ENCODE data around the gene BTBD1. TPM values are rescaled to one million over a fixed set of nuclear protein-coding genes. Genes with fewer than 3 reads are reported as not detected.

Gene BTBD1
- 10 to 100 TPM; 62.3 to 73.4 TPM for total RNA-seq

DNA sequence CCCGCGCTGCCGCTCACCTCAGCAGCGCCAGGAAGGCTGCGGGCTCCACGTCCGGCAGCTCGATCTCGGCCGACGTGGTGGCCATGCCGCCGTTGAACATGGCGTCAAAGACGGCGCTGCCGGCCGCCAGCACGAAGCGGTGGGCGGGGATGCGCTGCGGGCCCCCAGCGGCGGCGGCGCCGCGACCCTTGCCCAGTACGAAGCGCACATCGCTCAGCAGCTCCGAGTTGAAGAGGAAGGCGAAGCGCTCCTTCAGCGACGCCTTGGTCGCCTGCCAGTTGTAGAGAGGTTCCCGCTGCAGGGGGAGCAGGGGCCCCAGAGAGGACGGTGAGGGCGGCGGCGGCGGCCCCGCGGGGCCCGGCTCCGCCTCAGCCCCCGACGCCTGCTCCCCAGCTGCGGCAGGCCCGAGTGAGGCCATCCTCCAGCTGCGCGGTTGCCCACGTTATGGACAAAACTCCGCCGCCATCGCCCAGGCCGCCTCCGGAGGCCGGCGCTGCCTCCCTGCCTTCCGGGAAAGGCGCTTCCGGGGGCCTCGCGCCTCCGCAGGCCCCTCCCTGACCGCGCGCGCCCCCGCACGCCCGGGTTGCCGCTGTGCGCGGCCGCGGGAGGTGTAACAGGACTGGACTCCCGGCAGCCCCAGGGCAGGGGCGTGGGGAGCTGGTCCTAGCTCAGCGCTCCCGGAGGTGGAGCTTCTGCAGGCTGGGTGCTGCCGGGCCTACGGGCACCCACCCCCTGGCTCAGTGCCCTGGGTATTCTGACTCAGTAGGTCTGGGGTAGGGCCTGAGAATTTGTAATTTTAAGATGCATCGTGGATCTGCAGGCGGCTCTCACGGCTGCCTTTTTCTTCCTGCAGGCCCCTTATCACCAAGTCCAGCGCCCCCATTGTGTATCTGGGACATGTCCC lies at the start of gene BTBD1:
Gene BTBD1, minus strand, starts transcription at position 519 of the 904 bp plus-strand sequence. Its CDS starts 101 bp downstream, at position 418.
- no peaks in the 10 kb centered on the region for H3K36me3 ChIP-seq
- DNase-seq (ENCODE audit: low spot score) (peak; percentile 90), ATAC-seq (ENCODE audit: insufficient number of reproducible peaks, low FRiP score, low read depth) (peak; percentile 91)
- peak within 1 kb of the TSS; percentile 90 to 95 for H3K27ac ChIP-seq
- peaks cover 28 to 48% of the 10 kb centered on the region in 2 donors for H3K4me1 ChIP-seq (ENCODE audit: control insufficient read depth in 1 of 2, low read depth in 2 of 2)
- H3K27me3 ChIP-seq (replicated peaks; ENCODE audit: insufficient read depth), result no peaks in the 10 kb centered on the region
- no peak for TF ChIP-seq CTCF (IDR thresholded peaks at IDR 0.05)
- peak within 1 kb of the TSS; percentile 76 for H3K4me3 ChIP-seq
- no peaks in the 10 kb centered on the region for H3K9me3 ChIP-seq

- Histone ChIP-seq H3K4me1 (ENCODE audit: control insufficient read depth in 1 of 2, low read depth in 2 of 2) (no peaks in the 10 kb centered on the region), H3K27ac (no peak overlapping the region), H3K9me3 (no peaks in the 10 kb centered on the region), H3K36me3 (peaks cover 10% of the 10 kb centered on the region), H3K27me3 (replicated peaks; ENCODE audit: insufficient read depth) (no peaks in the 10 kb centered on the region), H3K4me3 (no peak overlapping the region)
- TF ChIP-seq CTCF (IDR thresholded peaks at IDR 0.05), result no peak
- ATAC-seq (ENCODE audit: insufficient number of reproducible peaks, low FRiP score, low read depth) (no peak), DNase-seq (ENCODE audit: low spot score) (no peak)
These were observed 48.9 kb upstream of the BTBD1 start for GRCh38 chr15:83115831-83116565.

DNA sequence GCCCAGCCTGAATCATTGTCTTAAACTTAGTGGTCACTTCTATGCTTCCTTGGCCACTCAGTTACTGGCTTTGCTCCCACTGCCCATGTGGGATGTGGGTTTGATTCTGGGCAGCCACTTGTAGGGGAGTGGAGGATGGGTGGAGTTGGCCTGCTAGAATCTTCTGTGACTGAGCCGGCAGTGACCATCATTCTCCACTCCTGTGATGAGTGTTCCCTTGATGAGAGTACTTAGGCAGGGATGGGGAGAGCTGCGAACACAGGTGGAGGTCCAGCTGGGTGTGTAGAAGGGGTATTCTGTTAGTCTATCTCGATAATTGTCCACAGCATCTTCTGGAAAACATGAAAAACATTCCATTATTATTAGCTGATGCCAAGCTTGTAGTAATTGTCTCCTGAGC lies 48.4 kb upstream of the BTBD1 start:
- no peaks in the 10 kb centered on the region for H3K4me1 ChIP-seq (ENCODE audit: control insufficient read depth in 1 of 2, low read depth in 2 of 2)
- H3K27ac ChIP-seq, result no peak overlapping the region
- no peak for TF ChIP-seq CTCF (IDR thresholded peaks at IDR 0.05)
- no peak overlapping the region for H3K4me3 ChIP-seq
- no peak for DNase-seq (ENCODE audit: low spot score)
- no peak for ATAC-seq (ENCODE audit: insufficient number of reproducible peaks, low FRiP score, low read depth)
- no peaks in the 10 kb centered on the region for H3K27me3 ChIP-seq (replicated peaks; ENCODE audit: insufficient read depth)
- H3K36me3 ChIP-seq, result peaks cover 10% of the 10 kb centered on the region
- H3K9me3 ChIP-seq, result no peaks in the 10 kb centered on the region

- Histone ChIP-seq H3K36me3 (peaks cover 8% of the 10 kb centered on the region), H3K27me3 (replicated peaks; ENCODE audit: insufficient read depth) (no peaks in the 10 kb centered on the region), H3K9me3 (no peaks in the 10 kb centered on the region), H3K4me1 (ENCODE audit: control insufficient read depth in 1 of 2, low read depth in 2 of 2) (no peaks in the 10 kb centered on the region), H3K4me3 (no peak overlapping the region), H3K27ac (no peak overlapping the region)
- no peak for ATAC-seq (ENCODE audit: insufficient number of reproducible peaks, low FRiP score, low read depth)
- DNase-seq (ENCODE audit: low spot score), result no peak
- TF ChIP-seq CTCF (IDR thresholded peaks at IDR 0.05), result no peak
These were observed 47.8 kb upstream of the BTBD1 start for GRCh38 chr15:83114856-83115255.
